HL-60 (cell line): Measurements from ENCODE around the gene IL1R1.

Experiments used
- GABPA ChIP-seq: IDR thresholded peaks from 2 replicates; pipeline ENCODE4 v1.6.1; 2012; ENCODE audit warnings: low read depth
- POLR2AphosphoS5 ChIP-seq: IDR thresholded peaks from 2 replicates; pipeline ENCODE4 v1.6.1; 2012; ENCODE audit warnings: low read depth
- SPI1 ChIP-seq: IDR thresholded peaks from 2 replicates; pipeline ENCODE4 v1.6.1; 2012; ENCODE audit warnings: low read depth, mild to moderate bottlenecking, borderline replicate concordance
- TF ChIP-seq, protein P1 (sequence below): IDR thresholded peaks from one replicate; pipeline ENCODE4 v1.5.1; 2011; ENCODE audit warnings: low read length, control low read depth, inconsistent platforms; ENCODE audit not compliant: insufficient read depth

DNA sequence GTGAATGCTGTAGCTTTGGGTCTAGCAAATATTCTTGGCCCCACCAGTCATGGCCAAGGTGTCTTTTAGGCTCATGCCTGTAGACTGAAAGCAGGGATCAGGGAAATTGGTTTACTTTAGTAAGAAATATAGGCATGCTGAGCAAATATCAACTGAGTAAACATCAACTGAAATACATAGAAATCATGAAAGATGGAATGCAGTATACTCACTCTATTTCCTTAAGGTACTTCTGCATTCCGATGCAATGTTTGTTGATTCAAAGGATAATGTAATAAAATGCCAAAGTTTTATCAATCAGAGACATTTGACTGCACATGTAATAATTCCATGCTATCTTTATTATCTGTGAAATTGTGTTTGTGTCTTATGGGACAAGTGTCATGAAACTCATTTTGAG lies 19.6 kb upstream of the IL1R1 start:
- TF ChIP-seq POLR2AphosphoS5 (no peak), GABPA (no peak), SPI1 (no peak)
- TF ChIP-seq, protein P1, sequence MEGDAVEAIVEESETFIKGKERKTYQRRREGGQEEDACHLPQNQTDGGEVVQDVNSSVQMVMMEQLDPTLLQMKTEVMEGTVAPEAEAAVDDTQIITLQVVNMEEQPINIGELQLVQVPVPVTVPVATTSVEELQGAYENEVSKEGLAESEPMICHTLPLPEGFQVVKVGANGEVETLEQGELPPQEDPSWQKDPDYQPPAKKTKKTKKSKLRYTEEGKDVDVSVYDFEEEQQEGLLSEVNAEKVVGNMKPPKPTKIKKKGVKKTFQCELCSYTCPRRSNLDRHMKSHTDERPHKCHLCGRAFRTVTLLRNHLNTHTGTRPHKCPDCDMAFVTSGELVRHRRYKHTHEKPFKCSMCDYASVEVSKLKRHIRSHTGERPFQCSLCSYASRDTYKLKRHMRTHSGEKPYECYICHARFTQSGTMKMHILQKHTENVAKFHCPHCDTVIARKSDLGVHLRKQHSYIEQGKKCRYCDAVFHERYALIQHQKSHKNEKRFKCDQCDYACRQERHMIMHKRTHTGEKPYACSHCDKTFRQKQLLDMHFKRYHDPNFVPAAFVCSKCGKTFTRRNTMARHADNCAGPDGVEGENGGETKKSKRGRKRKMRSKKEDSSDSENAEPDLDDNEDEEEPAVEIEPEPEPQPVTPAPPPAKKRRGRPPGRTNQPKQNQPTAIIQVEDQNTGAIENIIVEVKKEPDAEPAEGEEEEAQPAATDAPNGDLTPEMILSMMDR, result no peak
